Stimulated activated CD4-positive, alpha-beta T cell treated with anti-CD3 and anti-CD28 coated beads, Interleukin-15, amount 100 ng/mL, for 48 hours (primary cell): ENCODE results near the gene SORCS1.

Source experiments
- DNase-seq, 2 donors: peaks; one replicate each; pipeline ENCODE4 v3.0.0-alpha.2; 2020; ENCODE audit warnings: low read depth in 2 of 2

The SORCS1 gene

DNA sequence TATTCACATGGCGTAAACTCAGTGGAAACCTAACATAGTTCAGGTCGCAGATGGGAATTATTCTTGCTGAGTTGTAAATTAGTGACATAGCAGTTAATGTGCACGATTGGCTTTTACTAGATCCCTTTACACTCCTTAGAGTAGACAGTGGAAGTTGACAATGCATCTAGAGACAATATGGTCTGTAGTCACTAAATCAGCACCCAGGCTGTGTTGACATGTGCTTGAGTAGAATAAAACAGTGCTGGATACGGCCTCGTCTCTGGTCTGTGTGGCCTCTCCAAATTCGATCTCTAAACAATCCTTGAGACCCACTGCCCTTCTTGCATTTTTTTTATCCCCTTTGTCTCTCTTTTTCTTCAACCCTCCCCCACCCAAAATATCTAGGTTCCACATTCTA, 615.7 kb downstream of the SORCS1 start:
- DNase-seq: no peak

- no peak for DNase-seq
These were observed 617.4 kb downstream of the SORCS1 start for GRCh38 chr10:106547047-106547635.

GRCh38 chr10:106542461-106542860, 622.0 kb downstream of the SORCS1 start:
- no peak for DNase-seq

- no peak for DNase-seq
These were observed 623.9 kb downstream of the SORCS1 start for GRCh38 chr10:106540645-106541044.

- no peak for DNase-seq
These were observed 626.6 kb downstream of the SORCS1 start for GRCh38 chr10:106537866-106538265.

DNA sequence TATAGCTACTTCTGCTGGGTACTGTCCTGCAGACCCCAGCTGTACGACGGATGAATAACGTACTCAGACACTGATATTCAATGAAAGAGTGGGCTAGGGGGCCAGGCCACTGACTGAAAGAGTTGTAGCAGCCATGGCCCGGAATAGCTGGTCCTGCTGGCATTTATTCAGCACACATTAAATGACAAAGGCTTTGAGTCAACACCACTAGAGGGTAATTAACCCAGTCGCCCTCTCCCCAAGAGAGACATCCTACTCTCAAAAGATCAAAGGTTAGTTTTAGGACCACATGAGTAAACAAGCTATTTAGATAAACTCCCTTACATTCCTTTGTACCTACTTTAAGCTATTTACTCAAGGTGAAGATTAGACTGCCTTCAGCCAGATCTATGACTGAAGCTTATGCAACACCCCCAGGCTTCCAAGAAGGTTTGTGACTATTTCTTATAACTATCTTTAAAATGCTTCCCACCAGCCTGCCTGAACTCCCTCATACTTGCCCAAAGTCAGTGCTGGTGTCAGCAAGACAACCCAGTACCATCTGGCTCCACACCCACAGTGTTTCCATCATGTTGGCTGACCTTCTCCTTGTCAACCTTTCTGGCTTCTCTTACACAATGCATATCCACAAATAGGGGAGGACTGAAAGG, 629.1 kb downstream of the SORCS1 start:
- no peak for DNase-seq

- DNase-seq: no peak
These were observed 630.1 kb downstream of the SORCS1 start for GRCh38 chr10:106534441-106534840.

DNA sequence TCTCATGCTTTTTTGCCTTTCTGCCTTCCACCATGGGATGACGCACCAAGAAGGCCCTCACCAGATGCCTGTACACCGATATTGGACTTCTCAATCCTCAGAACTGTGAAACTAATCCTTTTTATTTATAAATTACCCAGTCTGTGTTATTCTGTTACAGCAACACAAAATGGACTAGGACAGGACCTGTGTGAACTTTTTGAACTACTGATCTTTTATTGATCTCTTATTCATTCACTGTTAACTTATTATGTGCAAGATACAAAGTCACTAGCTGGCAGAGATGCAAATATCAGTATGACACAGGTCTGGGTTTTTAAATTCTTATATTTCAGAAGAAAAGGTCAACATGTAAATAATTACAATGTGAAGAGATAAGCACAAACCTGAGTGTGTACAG, 635.8 kb downstream of the SORCS1 start:
- no peak for DNase-seq

DNA sequence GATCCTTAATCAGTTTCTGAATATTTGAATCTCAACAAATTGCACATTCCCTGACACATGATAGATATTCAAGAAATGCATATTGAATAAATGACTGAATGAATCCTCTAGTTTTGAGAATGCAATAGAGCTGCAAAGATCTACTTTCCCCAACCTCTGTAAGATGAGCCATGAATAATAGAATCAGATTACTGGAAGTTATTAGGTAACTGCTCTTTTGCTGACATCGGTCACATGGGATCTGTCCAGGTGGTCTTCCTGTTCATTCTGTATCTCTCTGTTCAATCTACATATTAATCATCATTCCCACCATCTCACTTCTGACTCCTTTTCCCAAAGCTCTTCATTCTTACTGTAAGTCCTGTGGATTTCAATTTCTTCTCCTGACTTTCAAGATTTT, 638.7 kb downstream of the SORCS1 start:
- DNase-seq: no peak
